GM06990 (cell line): ENCODE measurements around the gene HSD17B7.

Source experiments
- DNase-seq: peaks from one replicate; pipeline ENCODE4 v3.0.0-alpha.2; 2011; ENCODE audit not compliant: insufficient read length; ENCODE audit errors: extremely low read depth
- H3K27me3 ChIP-seq: replicated peaks from 2 replicates; pipeline ENCODE4 v1.6.0; 2011; ENCODE audit warnings: low read length; ENCODE audit not compliant: control insufficient read depth, insufficient read depth
- H3K36me3 ChIP-seq: 2 replicates; pipeline ENCODE4 v1.5.1; 2011; ENCODE audit warnings: low read length; ENCODE audit not compliant: control insufficient read depth, insufficient read depth
- H3K4me3 ChIP-seq: replicated peaks from 2 replicates; pipeline ENCODE4 v1.5.1; 2011; ENCODE audit warnings: low read depth, mild to moderate bottlenecking, control low read depth, low read length
- TF ChIP-seq, protein P1 (sequence below): IDR thresholded peaks from 2 replicates; pipeline ENCODE4 v1.5.1; 2011; ENCODE audit warnings: low read length, control low read depth, mild to moderate bottlenecking, inconsistent platforms; ENCODE audit not compliant: insufficient read depth, poor library complexity, severe bottlenecking

The HSD17B7 gene

GRCh38 chr1:162847839-162848453 lies 57.4 kb downstream of the HSD17B7 start:
- no peaks in the 10 kb centered on the region for H3K36me3 ChIP-seq
- TF ChIP-seq, protein P1, sequence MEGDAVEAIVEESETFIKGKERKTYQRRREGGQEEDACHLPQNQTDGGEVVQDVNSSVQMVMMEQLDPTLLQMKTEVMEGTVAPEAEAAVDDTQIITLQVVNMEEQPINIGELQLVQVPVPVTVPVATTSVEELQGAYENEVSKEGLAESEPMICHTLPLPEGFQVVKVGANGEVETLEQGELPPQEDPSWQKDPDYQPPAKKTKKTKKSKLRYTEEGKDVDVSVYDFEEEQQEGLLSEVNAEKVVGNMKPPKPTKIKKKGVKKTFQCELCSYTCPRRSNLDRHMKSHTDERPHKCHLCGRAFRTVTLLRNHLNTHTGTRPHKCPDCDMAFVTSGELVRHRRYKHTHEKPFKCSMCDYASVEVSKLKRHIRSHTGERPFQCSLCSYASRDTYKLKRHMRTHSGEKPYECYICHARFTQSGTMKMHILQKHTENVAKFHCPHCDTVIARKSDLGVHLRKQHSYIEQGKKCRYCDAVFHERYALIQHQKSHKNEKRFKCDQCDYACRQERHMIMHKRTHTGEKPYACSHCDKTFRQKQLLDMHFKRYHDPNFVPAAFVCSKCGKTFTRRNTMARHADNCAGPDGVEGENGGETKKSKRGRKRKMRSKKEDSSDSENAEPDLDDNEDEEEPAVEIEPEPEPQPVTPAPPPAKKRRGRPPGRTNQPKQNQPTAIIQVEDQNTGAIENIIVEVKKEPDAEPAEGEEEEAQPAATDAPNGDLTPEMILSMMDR = peak; percentile 88
- peak; percentile 16 for DNase-seq
- H3K4me3 ChIP-seq = no peak overlapping the region
- H3K27me3 ChIP-seq = no peaks in the 10 kb centered on the region; the same call in 1 of the 2 replicates

GRCh38 chr1:162849711-162850110 lies 59.2 kb downstream of the HSD17B7 start:
- no peaks in the 10 kb centered on the region for H3K36me3 ChIP-seq
- TF ChIP-seq, protein P1 = no peak
- DNase-seq = no peak
- no peak overlapping the region for H3K4me3 ChIP-seq
- H3K27me3 ChIP-seq = no peaks in the 10 kb centered on the region

DNA sequence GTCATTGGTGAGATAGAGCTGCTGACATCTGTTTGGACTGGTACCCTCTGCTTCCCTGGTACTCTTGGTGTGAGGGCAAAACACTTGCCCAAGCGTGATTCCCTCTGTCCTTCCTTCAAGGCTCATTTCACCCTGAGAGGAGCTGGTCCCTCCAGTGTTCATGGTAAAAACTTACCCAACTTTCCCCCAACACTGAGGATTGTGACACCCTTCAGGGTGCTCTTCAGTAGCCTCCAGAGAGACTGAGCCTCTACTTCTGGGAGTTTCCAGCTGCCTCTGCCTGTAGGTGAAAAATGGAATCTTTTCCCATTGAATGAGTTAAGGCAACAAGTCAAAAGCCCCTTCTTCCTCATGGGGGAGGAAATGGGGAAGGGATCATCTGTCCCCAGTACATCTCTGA lies 60.8 kb downstream of the HSD17B7 start:
- no peaks in the 10 kb centered on the region for H3K27me3 ChIP-seq
- no peaks in the 10 kb centered on the region for H3K36me3 ChIP-seq
- H3K4me3 ChIP-seq = no peak overlapping the region
- TF ChIP-seq, protein P1 = no peak
- no peak for DNase-seq

DNA sequence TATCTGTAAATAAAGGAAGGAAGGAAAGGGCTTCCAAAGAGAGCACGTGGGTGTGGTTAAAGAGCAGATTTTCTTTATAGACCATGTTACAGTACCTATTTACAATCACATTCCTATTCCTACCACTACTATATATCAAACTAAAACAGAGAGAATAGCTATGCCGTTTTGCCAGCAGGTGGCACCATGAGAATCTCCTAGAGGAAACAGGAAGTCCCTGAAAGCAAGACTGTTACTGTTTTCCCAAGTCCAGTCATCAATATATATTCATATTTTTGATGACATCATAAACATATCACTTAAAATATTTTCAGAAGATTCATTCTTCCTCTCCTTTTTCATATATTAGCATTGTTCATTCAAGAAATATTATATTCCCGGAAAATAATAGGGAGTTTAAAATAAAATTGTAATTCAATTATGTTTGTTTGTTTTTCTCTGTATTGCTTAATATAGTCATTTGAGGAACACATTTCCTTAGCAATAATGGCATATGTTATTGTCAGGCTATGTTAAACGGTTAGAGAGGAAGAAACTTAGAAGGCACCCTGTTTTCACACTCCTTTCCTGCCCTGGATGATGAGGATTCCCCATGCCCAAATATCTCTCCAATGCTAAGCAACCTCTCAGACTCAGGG lies 63.9 kb downstream of the HSD17B7 start:
- H3K36me3 ChIP-seq = no peaks in the 10 kb centered on the region
- no peaks in the 10 kb centered on the region for H3K27me3 ChIP-seq
- TF ChIP-seq, protein P1 = peak; percentile 74
- H3K4me3 ChIP-seq = no peak overlapping the region
- no peak for DNase-seq

DNA sequence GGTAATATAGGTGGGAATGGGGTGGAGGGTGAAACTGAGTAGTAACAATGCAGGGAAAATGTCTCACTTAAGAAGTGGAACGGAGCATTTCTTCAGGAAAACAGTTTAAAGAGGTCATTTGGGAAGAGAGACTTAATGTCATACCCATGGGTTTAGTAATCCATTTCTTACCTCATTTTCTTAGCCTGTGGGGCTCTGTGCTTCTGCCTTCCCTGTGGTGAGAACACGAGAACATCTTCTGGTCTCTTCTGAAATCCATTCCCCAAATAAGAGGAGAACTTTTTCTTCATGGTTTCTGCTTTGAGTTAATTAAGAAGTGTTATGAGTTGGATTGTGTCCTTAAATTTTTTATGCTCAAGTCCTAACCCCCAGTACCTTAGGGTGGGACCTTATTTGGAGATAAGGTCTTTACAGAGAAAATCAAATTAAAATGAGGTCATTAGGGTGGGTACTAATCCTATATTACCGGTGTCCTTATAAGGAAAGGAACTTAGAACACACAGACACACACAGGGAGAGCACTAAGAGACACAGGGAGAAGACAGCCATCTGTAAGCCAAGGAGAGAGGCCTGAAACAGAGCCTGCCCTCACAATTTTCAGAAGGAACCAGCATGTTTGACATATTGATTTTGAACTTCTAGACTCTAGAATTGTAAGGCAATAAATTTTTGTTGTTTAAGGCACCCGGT lies 65.1 kb downstream of the HSD17B7 start:
- no peak for DNase-seq
- no peak overlapping the region for H3K4me3 ChIP-seq
- H3K27me3 ChIP-seq = no peaks in the 10 kb centered on the region
- no peaks in the 10 kb centered on the region for H3K36me3 ChIP-seq
- TF ChIP-seq, protein P1 = no peak
